Motor neuron (in vitro differentiated cells): ENCODE results near the gene BCORL1. TPM values are rescaled to one million over a fixed set of nuclear protein-coding genes. Genes with fewer than 3 reads are reported as not detected.

ENCODE experiments used
- ATAC-seq, 8 experiments: fragments of 200-7000 bp; cut with Tn5 transposase; replicated peaks in 6 of 8; 2 replicates each; pipeline ENCODE4 v1.8.0; 2021; ENCODE audit warnings: mild to moderate bottlenecking in 8 of 8, moderate library complexity in 8 of 8
- H3K27ac ChIP-seq, 2 donors: fragments of 250-450 bp; sonication (Bioruptor Pico); 2 replicates each; pipeline ENCODE4 v1.9.0; 2021; ENCODE audit warnings: antibody characterized with exemption in 2 of 2, mild to moderate bottlenecking in 2 of 2, moderate library complexity in 1 of 2
- H3K4me1 ChIP-seq, 2 donors: fragments of 250-450 bp; sonication (Bioruptor Pico); replicated peaks in 1 of 2; 2 replicates each; pipeline ENCODE4 v1.6.1; 2021; ENCODE audit warnings: antibody characterized with exemption in 2 of 2, mild to moderate bottlenecking in 2 of 2, moderate library complexity in 1 of 2
- H3K4me3 ChIP-seq, 5 donors: fragments of 250-450 bp; sonication (Bioruptor Pico); 2 replicates each; pipeline ENCODE4 v1.9.0; 2021; ENCODE audit warnings: antibody characterized with exemption in 5 of 5, mild to moderate bottlenecking in 5 of 5, moderate library complexity in 4 of 5
- WGBS, 10 experiments: fragments of 450-650 bp; shearing (Covaris generic); methylation state at CpG; one replicate each; pipeline ENCODE4 v1.0.0; 2022; 5-methylcytosine and 5-hydroxymethylcytosine counted together
- in situ Hi-C, 9 experiments: fragments of 400-800 bp; cut with MboI; loops; one replicate each; pipeline ENCODE4 v1.15.0; 2021; ENCODE audit warnings: low sequenced_read_pairs in 9 of 9, low pct_unique_long_range_greater_than_20kb in 2 of 9; ENCODE audit not compliant: unreplicated experiment in 9 of 9
- total RNA-seq, 8 experiments: library from RNA; unstranded; fragments of 300-600 nt; gene quantifications; 2 replicates each; pipeline versions ENCODE4 v1.2.3 to v1.2.4, GENCODE V29; 2022

Gene BCORL1
- total RNA-seq, 8 experiments from 2014 or later = 1.7 to 13.3 (median 5.9) TPM

GRCh38 chrX:130030826-130031225 is 48.4 kb downstream of the BCORL1 start:
- ATAC-seq = no peak
- no CpG with 5 or more reads among the region's 4 CpGs for WGBS, 10 experiments
- in situ Hi-C loops = loop anchor here in 2 of 9 experiments (25.0 kb wide), 1 partner anchor 94 kb away; no protein-coding TSS in a partner anchor

GRCh38 chrX:130032552-130032951 is 50.1 kb downstream of the BCORL1 start:
- Histone ChIP-seq H3K4me3 (no peak overlapping the region), H3K27ac (no peak overlapping the region), H3K4me1 (no peaks in the 10 kb centered on the region)
- in situ Hi-C loops = loop anchor here in 2 of 9 experiments (25.0 kb wide), 1 partner anchor 95 kb away; no protein-coding TSS in a partner anchor
- 37 to 83% (median 57%) methylated on average over 1 to 2 of the region's 3 CpGs; no CpG with 5 or more reads in 5 of the 10 experiments for WGBS, 10 experiments
- ATAC-seq = no peak

More at GRCh38 chrX:130030826-130031225, 48.4 kb downstream of the BCORL1 start:
- no peaks in the 10 kb centered on the region for H3K4me1 ChIP-seq
- no peak overlapping the region for H3K4me3 ChIP-seq
- H3K27ac ChIP-seq = no peak overlapping the region

GRCh38 chrX:130034178-130034577 is 51.7 kb downstream of the BCORL1 start:
- 50 to 100% (median 100%) methylated on average over 1 to 3 of the region's 7 CpGs; no CpG with 5 or more reads in 7 of the 10 experiments for WGBS, 10 experiments
- no peak overlapping the region for H3K27ac ChIP-seq
- ATAC-seq = no peak
- H3K4me3 ChIP-seq = no peak overlapping the region
- H3K4me1 ChIP-seq = no peaks in the 10 kb centered on the region
- in situ Hi-C loops = loop anchor here in 2 of 9 experiments (25.0 kb wide), 1 partner anchor 97 kb away; no protein-coding TSS in a partner anchor

GRCh38 chrX:130039847-130040246 is 57.4 kb downstream of the BCORL1 start:
- 40% methylated on average over 2 of the region's 2 CpGs; no CpG with 5 or more reads in 9 of the 10 experiments for WGBS, 10 experiments
- Histone ChIP-seq H3K27ac (no peak overlapping the region), H3K4me3 (no peak overlapping the region), H3K4me1 (no peaks in the 10 kb centered on the region)
- in situ Hi-C loops = loop anchor here in 2 of 9 experiments (25.0 kb wide), 1 partner anchor 103 kb away; no protein-coding TSS in a partner anchor
- no peak for ATAC-seq

GRCh38 chrX:130047416-130047815 is 65.0 kb downstream of the BCORL1 start:
- 63 to 100% (median 100%) methylated on average over 1 to 5 of the region's 5 CpGs; no CpG with 5 or more reads in 3 of the 10 experiments for WGBS, 10 experiments

GRCh38 chrX:130048686-130049222 is 66.3 kb downstream of the BCORL1 start:
- Histone ChIP-seq H3K4me3 (no peak overlapping the region), H3K27ac (no peak overlapping the region), H3K4me1 (no peaks in the 10 kb centered on the region)
- ATAC-seq = no peak
- in situ Hi-C loops = loop anchor here in 2 of 9 experiments (25.0 kb wide), 1 partner anchor 111 kb away; no protein-coding TSS in a partner anchor
- WGBS, 10 experiments = 43 to 83% (median 59%) methylated on average over 1 to 3 of the region's 4 CpGs; no CpG with 5 or more reads in 6 of the 10 experiments

More at GRCh38 chrX:130047416-130047815, 65.0 kb downstream of the BCORL1 start:
- in situ Hi-C loops = loop anchor here in 2 of 9 experiments (25.0 kb wide), 1 partner anchor 110 kb away; no protein-coding TSS in a partner anchor
- no peak for ATAC-seq
- H3K4me1 ChIP-seq = no peaks in the 10 kb centered on the region
- no peak overlapping the region for H3K4me3 ChIP-seq
- no peak overlapping the region for H3K27ac ChIP-seq

GRCh38 chrX:130049821-130050220 is 67.4 kb downstream of the BCORL1 start:
- no peaks in the 10 kb centered on the region for H3K4me1 ChIP-seq
- no peak overlapping the region for H3K27ac ChIP-seq
- in situ Hi-C loops = loop anchor here in 8 of 9 experiments (25.0 kb wide), 3 partner anchors 113 to 438 kb away; partner anchors contain the start of gene UTP14A (in 1 of the 8)
- 10 to 64% (median 51%) methylated on average over 2 to 8 of the region's 8 CpGs; no CpG with 5 or more reads in 7 of the 10 experiments for WGBS, 10 experiments
- no peak for ATAC-seq
- no peak overlapping the region for H3K4me3 ChIP-seq

- ATAC-seq = no peak
- 77 to 100% methylated on average over 1 to 5 of the region's 12 CpGs; no CpG with 5 or more reads in 8 of the 10 experiments for WGBS, 10 experiments
- H3K4me3 ChIP-seq = no peak overlapping the region
These were observed 68.9 kb downstream of the BCORL1 start for GRCh38 chrX:130051176-130051845.

GRCh38 chrX:130053236-130053635 is 70.8 kb downstream of the BCORL1 start:
- Histone ChIP-seq H3K4me1 (no peaks in the 10 kb centered on the region), H3K4me3 (no peak overlapping the region), H3K27ac (no peak overlapping the region)
- in situ Hi-C loops = loop anchor here in 8 of 9 experiments (25.0 kb wide), 2 partner anchors 141 to 441 kb away; partner anchors contain the start of gene UTP14A (in 1 of the 8)
- peak in 3 of 8 experiments; percentile 56 to 94 (median 70) for ATAC-seq
- 28 to 71% methylated on average over 3 to 7 of the region's 10 CpGs; no CpG with 5 or more reads in 8 of the 10 experiments for whole genome bisulfite sequencing, 10 experiments

More at GRCh38 chrX:130051176-130051845, 68.9 kb downstream of the BCORL1 start:
- H3K4me1 ChIP-seq = no peaks in the 10 kb centered on the region
- no peak overlapping the region for H3K27ac ChIP-seq
- in situ Hi-C loops = loop anchor here in 8 of 9 experiments (25.0 kb wide), 2 partner anchors 139 to 439 kb away; partner anchors contain the start of gene UTP14A (in 1 of the 8)

- Histone ChIP-seq H3K4me3 (no peak overlapping the region), H3K4me1 (peaks cover 0 to 3% of the 10 kb centered on the region in 2 donors), H3K27ac (no peak overlapping the region)
- WGBS, 10 experiments = 19% methylated on average over 5 of the region's 11 CpGs; no CpG with 5 or more reads in 9 of the 10 experiments
- ATAC-seq = peak in 2 of 8 experiments; percentile 58 to 70
- in situ Hi-C loops = loop anchor here in 8 of 9 experiments (25.0 kb wide), 2 partner anchors 143 to 443 kb away; partner anchors contain the start of gene UTP14A (in 1 of the 8)
These were observed 72.7 kb downstream of the BCORL1 start for GRCh38 chrX:130055103-130055502.

- in situ Hi-C loops = loop anchor here in 8 of 9 experiments (25.0 kb wide), 2 partner anchors 144 to 444 kb away; partner anchors contain the start of gene UTP14A (in 1 of the 8)
- peaks cover 0 to 3% of the 10 kb centered on the region in 2 donors for H3K4me1 ChIP-seq
- no peak overlapping the region for H3K4me3 ChIP-seq
- no peak overlapping the region for H3K27ac ChIP-seq
- 0 to 100% (median 43%) methylated on average over 1 to 7 of the region's 18 CpGs; no CpG with 5 or more reads in 7 of the 10 experiments for WGBS, 10 experiments
- ATAC-seq = no peak
These were observed 73.5 kb downstream of the BCORL1 start for GRCh38 chrX:130055899-130056298.

- 26 to 56% methylated on average over 3 to 4 of the region's 9 CpGs; no CpG with 5 or more reads in 8 of the 10 experiments for whole genome bisulfite sequencing, 10 experiments
- Histone ChIP-seq H3K27ac (no peak overlapping the region), H3K4me1 (peaks cover 0 to 3% of the 10 kb centered on the region in 2 donors), H3K4me3 (no peak overlapping the region)
- ATAC-seq = no peak
- in situ Hi-C loops = loop anchor here in 8 of 9 experiments (25.0 kb wide), 2 partner anchors 145 to 445 kb away; partner anchors contain the start of gene UTP14A (in 1 of the 8)
These were observed 74.8 kb downstream of the BCORL1 start for GRCh38 chrX:130057209-130057608.
